Esophagus squamous epithelium (tissue), 4 donors: Measurements from ENCODE around the gene EFCAB13.

ENCODE experiments used
- CTCF ChIP-seq, 6 experiments: fragments of 450-650 bp in 4 of 6; fragments of 200-600 bp in 2 of 6; sonication (generic) in 2 of 6; IDR thresholded peaks; one replicate each; pipeline ENCODE4 v1.5.1; 2016 to 2019; ENCODE audit warnings: antibody characterized with exemption in 6 of 6, mild to moderate bottlenecking in 4 of 6, moderate library complexity in 4 of 6
- POLR2A ChIP-seq, 4 donors: fragments of 450-650 bp; IDR thresholded peaks; one replicate each; pipeline ENCODE4 v1.6.1; 2017; ENCODE audit warnings: antibody characterized with exemption in 4 of 4, mild to moderate bottlenecking in 4 of 4, moderate library complexity in 3 of 4

GRCh38 chr17:47297661-47298400 lies 25.9 kb upstream of the EFCAB13 start:
- TF ChIP-seq CTCF (IDR thresholded peaks at IDR 0.05) (no peak), POLR2A (IDR thresholded peaks at IDR 0.05) (no peak)
